ENCODE results near the gene CPT1C. TPM values are rescaled to one million over a fixed set of nuclear protein-coding genes. Genes with fewer than 3 reads are reported as not detected.

The CPT1C gene
- total RNA-seq, 4 donors from 2014 or later = 0.26 to 0.97 (median 0.73) TPM; not detected in 1

DNA sequence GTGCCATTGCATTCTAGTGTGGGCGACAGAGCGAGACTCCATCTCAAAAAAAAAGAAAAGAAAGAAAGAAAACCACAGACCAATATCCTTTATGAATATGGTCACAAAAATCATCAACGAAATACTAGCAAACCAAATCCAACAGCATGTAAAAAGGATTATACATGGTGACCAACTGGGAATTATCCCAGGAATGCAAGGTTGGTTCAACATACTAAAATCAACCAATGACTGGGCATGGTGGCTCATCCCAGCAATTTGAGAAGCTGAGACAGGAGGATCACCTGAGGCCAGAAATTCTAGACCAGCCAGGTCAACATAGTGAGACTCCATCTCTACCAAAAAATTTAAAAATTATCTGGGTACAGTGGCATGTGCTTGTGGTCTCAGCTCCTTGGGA lies 65.0 kb downstream of the CPT1C start:
- Histone ChIP-seq H3K27ac (no peak overlapping the region), H3K4me1 (no peaks in the 10 kb centered on the region), H3K9me3 (no peaks in the 10 kb centered on the region), H3K36me3 (no peaks in the 10 kb centered on the region), H3K4me3 (no peak overlapping the region), H3K27me3 (no peaks in the 10 kb centered on the region)
- in situ Hi-C loops (cut with MboI; ENCODE audit: low sequenced_read_pairs in 4 of 4) = no loop called here
- intact Hi-C loops (cut with DNase I; ENCODE audit: low total_unique reads) = no loop called here
- DNase-seq (no peak), ATAC-seq (no peak)
- TF ChIP-seq CTCF (IDR thresholded peaks at IDR 0.05 in 4 of 5, conservative IDR thresholded peaks at IDR 0.05 in 1 of 5) (no peak), POLR2A (IDR thresholded peaks at IDR 0.05) (no peak)

DNA sequence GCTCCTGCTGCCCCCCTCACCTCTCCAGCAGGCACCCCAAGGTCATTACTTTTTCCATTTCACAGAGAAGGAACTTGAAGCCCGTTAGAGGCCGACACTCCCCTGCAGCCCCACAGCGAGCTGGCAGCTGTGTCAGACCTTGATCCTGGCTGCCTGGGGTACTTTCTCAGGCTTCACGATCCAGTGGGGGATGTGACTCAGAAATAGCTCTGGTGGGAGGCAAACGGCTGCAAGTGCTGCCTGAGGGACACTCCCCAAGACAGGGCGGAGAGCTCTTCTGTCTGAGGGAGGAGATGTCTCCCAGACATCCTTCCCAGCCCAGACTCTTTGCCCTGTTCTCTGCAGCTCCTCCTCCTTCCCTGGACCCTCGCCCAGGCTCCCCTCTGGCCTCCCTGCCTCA lies 67.4 kb downstream of the CPT1C start:
- Histone ChIP-seq H3K4me1 (no peaks in the 10 kb centered on the region), H3K27ac (no peak overlapping the region), H3K4me3 (no peak overlapping the region), H3K36me3 (no peaks in the 10 kb centered on the region), H3K9me3 (no peaks in the 10 kb centered on the region), H3K27me3 (no peaks in the 10 kb centered on the region)
- ATAC-seq = no peak
- TF ChIP-seq POLR2A (IDR thresholded peaks at IDR 0.05) (no peak), CTCF (IDR thresholded peaks at IDR 0.05 in 4 of 5, conservative IDR thresholded peaks at IDR 0.05 in 1 of 5) (no peak)
- no peak for DNase-seq
- in situ Hi-C loops (cut with MboI; ENCODE audit: low sequenced_read_pairs in 4 of 4) (no loop called here), intact Hi-C loops (cut with DNase I; ENCODE audit: low total_unique reads) (no loop called here)

DNA sequence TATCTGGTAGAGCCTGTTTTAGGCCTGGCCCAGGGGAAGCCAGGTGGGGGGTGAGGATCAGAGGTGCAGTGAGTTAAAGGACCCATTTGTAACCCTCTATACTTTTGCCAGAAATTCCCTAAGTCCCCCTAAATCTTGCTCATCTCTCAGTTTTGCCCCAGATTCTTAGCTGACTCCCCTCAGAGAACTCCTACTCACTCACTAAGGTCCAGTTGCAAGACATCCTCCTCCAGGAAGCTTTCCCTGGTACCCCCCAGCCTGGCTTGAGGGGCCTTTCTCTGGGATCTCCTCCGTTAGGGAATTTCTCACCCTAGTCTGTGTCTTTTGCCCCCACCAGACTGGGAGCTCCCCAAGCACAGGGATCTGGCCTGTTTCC lies 70.3 kb downstream of the CPT1C start:
- Histone ChIP-seq H3K9me3 (no peaks in the 10 kb centered on the region), H3K27me3 (no peaks in the 10 kb centered on the region), H3K4me1 (peaks cover 7 to 8% of the 10 kb centered on the region in 2 donors), H3K36me3 (no peaks in the 10 kb centered on the region), H3K27ac (peak overlapping the region; percentile 27 to 68 (median 44)), H3K4me3 (no peak overlapping the region)
- intact Hi-C loops (cut with DNase I; ENCODE audit: low total_unique reads) = loop anchor here (10.0 kb wide), 1 partner anchor 1986 kb away; the partner anchor contains the start of gene SELENOW
- ATAC-seq (no peak), DNase-seq (no peak)
- in situ Hi-C loops (cut with MboI; ENCODE audit: low sequenced_read_pairs in 4 of 4) = no loop called here
- TF ChIP-seq CTCF (IDR thresholded peaks at IDR 0.05 in 4 of 5, conservative IDR thresholded peaks at IDR 0.05 in 1 of 5) (no peak), POLR2A (IDR thresholded peaks at IDR 0.05) (no peak)

GRCh38 chr19:49761625-49762311 lies 70.9 kb downstream of the CPT1C start:
- Histone ChIP-seq H3K27me3 (no peaks in the 10 kb centered on the region), H3K36me3 (no peaks in the 10 kb centered on the region), H3K4me1 (peaks cover 7 to 8% of the 10 kb centered on the region in 2 donors), H3K27ac (peak overlapping the region; percentile 27 to 68 (median 44)), H3K9me3 (no peaks in the 10 kb centered on the region), H3K4me3 (no peak overlapping the region)
- TF ChIP-seq CTCF (IDR thresholded peaks at IDR 0.05 in 4 of 5, conservative IDR thresholded peaks at IDR 0.05 in 1 of 5) (peak in 1 of 5 experiments; percentile 18), POLR2A (IDR thresholded peaks at IDR 0.05) (no peak)
- intact Hi-C loops (cut with DNase I; ENCODE audit: low total_unique reads) = loop anchor here (10.0 kb wide), 1 partner anchor 1987 kb away; the partner anchor contains the start of gene SELENOW
- peak in 1 of 2 donors; percentile 30 for DNase-seq
- ATAC-seq = no peak
- in situ Hi-C loops (cut with MboI; ENCODE audit: low sequenced_read_pairs in 4 of 4) = no loop called here
